Upper lobe of right lung (tissue), 1 donor: Measurements from ENCODE around the gene EEF2K. TPM values are rescaled to one million over a fixed set of nuclear protein-coding genes. Genes with fewer than 3 reads are reported as not detected.
A peak's percentile ranks its signal among the peaks of the same experiment; 100 is the strongest.

Source experiments
- ATAC-seq: fragments of 200-7000 bp; cut with Tn5 transposase; one replicate; pipeline ENCODE4 v1.9.1; 2020; ENCODE audit warnings: mild to moderate bottlenecking, moderate library complexity
- DNase-seq: peaks from one replicate; pipeline ENCODE4 v3.0.0-alpha.2; 2020
- H3K27ac ChIP-seq: fragments of 200-600 bp; one replicate; pipeline ENCODE4 v1.8.0; 2022
- H3K27me3 ChIP-seq: fragments of 200-600 bp; one replicate; pipeline ENCODE4 v1.8.0; 2022; ENCODE audit warnings: mild to moderate bottlenecking
- H3K36me3 ChIP-seq: fragments of 200-600 bp; one replicate; pipeline ENCODE4 v1.8.0; 2022
- H3K4me1 ChIP-seq: fragments of 200-600 bp; one replicate; pipeline ENCODE4 v1.8.0; 2022
- H3K4me3 ChIP-seq: fragments of 200-600 bp; one replicate; pipeline ENCODE4 v1.8.0; 2022; ENCODE audit warnings: mild to moderate bottlenecking
- H3K9me3 ChIP-seq: fragments of 200-600 bp; one replicate; pipeline ENCODE4 v1.8.0; 2022
- intact Hi-C: fragments of 100-400 bp; cut with DNase I; formaldehyde crosslinking; loops from one replicate; pipeline ENCODE4 v1.11.0; 2022
- total RNA-seq: library from RNA; stranded (reverse); fragmentation: NEBNext Ultra II Directional; extraction: Animal tissue kit (Norgen Biotek cat#: 25700); gene quantifications from one replicate; pipeline ENCODE4 v1.2.1, GENCODE V29; 2021
- TF ChIP-seq, protein P1 (sequence below): fragments of 200-600 bp; IDR thresholded peaks from one replicate; pipeline ENCODE4 v1.8.0; 2022; ENCODE audit warnings: antibody characterized with exemption
- donor health status: DM: no; HTN: yes; CAD: no; lungs with severe emphysema.

Gene EEF2K
- total RNA-seq, 1 donor from 2014 or later = 34.9 TPM

DNA sequence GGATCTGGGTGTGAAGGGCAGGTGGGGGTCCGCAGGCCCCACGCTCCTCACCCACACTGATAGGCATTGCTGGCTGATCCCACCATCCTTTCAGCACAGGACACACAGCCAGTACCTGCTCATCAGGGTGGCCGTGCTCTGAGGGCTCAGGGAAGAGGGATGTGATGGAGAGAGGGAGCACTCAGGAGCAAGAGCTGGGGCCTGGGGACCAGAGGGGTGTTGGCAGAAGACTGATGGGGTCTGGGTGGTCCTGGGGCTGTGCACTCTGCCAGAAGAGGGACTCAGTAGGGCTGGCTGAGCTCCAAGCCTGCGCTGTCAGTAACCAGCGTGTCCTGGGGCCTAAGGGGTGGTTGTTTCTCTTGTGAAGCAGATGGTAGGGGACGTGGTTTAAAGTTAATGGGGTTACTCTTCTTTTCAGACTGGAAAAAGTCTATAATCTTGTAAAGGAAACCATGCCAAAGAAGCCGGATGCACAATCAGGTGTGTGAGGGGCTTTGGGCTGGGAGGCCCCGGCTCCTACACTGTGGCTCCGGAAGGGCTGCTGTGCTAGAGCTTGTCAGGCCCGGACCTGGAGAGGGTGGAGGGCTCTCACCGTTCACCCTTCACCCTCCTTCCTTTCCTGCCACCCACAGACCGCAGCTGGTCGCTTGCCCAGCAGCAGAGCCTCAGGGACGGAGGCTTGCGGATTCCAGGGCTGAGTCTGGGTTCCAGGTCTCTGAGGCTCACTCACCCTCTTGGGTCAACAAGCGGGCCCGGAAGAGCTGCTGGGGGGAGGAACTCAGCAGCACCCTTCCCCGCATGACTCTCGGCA lies 118.9 kb downstream of the EEF2K start:
- TF ChIP-seq, protein P1, sequence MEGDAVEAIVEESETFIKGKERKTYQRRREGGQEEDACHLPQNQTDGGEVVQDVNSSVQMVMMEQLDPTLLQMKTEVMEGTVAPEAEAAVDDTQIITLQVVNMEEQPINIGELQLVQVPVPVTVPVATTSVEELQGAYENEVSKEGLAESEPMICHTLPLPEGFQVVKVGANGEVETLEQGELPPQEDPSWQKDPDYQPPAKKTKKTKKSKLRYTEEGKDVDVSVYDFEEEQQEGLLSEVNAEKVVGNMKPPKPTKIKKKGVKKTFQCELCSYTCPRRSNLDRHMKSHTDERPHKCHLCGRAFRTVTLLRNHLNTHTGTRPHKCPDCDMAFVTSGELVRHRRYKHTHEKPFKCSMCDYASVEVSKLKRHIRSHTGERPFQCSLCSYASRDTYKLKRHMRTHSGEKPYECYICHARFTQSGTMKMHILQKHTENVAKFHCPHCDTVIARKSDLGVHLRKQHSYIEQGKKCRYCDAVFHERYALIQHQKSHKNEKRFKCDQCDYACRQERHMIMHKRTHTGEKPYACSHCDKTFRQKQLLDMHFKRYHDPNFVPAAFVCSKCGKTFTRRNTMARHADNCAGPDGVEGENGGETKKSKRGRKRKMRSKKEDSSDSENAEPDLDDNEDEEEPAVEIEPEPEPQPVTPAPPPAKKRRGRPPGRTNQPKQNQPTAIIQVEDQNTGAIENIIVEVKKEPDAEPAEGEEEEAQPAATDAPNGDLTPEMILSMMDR = no peak
- ATAC-seq (no peak), DNase-seq (peak; percentile 54)
- Histone ChIP-seq H3K27me3 (no peaks in the 10 kb centered on the region), H3K4me1 (no peaks in the 10 kb centered on the region), H3K4me3 (no peak overlapping the region), H3K36me3 (peaks cover 74% of the 10 kb centered on the region), H3K9me3 (no peaks in the 10 kb centered on the region), H3K27ac (no peak overlapping the region)
- intact Hi-C loops = no loop called here

- Histone ChIP-seq H3K27ac (no peak overlapping the region), H3K27me3 (no peaks in the 10 kb centered on the region), H3K4me1 (no peaks in the 10 kb centered on the region), H3K4me3 (no peak overlapping the region), H3K9me3 (no peaks in the 10 kb centered on the region), H3K36me3 (peaks cover 71% of the 10 kb centered on the region)
- no peak for ATAC-seq
- peak; percentile 52 for DNase-seq
- TF ChIP-seq, protein P1 = no peak
- intact Hi-C loops = no loop called here
Measured at GRCh38 chr16:22325598-22326368, 119.7 kb downstream of the EEF2K start.

GRCh38 chr16:22326369-22326652 lies 120.2 kb downstream of the EEF2K start:
- Histone ChIP-seq H3K9me3 (no peaks in the 10 kb centered on the region), H3K27ac (no peak overlapping the region), H3K4me3 (no peak overlapping the region), H3K4me1 (no peaks in the 10 kb centered on the region), H3K36me3 (peaks cover 73% of the 10 kb centered on the region), H3K27me3 (no peaks in the 10 kb centered on the region)
- ATAC-seq = no peak
- intact Hi-C loops = no loop called here
- no peak for DNase-seq
- TF ChIP-seq, protein P1 = no peak

DNA sequence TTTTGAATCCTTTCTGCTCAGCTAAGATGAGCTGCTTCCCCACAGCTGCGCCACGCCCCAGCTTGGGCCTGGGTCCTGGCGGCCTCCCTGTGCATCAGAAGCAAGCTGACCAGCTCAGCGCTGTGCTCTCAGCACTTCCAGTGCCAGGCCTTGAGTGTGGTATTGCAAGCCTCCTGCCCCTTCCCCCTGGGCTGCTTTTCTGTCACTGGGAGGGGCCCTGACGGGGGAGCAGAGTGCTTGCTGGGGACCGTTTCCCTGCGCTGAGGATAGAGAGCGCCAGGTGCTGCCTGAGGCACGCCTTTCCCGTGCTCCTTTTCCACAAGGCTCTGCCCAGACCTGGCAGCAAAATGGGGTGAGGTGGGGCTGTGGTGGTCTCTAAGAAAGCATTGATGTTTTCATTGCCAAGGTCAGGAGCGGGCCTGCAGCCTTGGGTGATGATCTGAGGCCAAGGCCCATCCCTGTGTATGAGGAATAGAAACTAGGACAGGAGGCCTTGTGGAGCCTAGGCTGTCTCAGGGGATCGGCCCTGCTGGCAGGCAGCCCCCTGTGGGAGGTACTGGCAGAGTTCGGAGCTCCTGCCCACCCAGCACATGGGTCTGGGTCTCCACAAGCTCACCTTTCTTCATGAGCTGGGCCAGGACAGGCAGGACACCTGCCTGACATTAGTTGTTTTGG lies 120.8 kb downstream of the EEF2K start:
- H3K9me3 ChIP-seq = no peaks in the 10 kb centered on the region
- H3K4me1 ChIP-seq = no peaks in the 10 kb centered on the region
- DNase-seq = peak; percentile 41
- no peak overlapping the region for H3K27ac ChIP-seq
- intact Hi-C loops = no loop called here
- ATAC-seq = no peak
- peaks cover 73% of the 10 kb centered on the region for H3K36me3 ChIP-seq
- no peak overlapping the region for H3K4me3 ChIP-seq
- no peaks in the 10 kb centered on the region for H3K27me3 ChIP-seq
- TF ChIP-seq, protein P1 = no peak

DNA sequence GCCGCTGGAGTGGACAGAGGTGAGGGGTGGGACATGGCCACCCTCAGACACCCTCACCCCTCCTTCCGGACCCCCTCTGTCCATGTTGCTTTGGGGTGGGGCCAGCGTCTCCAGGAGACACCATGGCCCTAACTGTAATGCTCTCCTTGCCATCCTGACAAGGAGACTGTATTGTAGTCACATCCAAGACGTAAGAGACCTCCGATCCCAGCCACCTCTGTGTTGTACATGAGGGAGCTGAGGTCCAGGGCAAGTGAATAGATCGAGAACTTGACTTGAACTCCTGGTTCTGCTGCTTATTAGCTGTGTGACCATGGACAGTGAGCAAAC lies 121.3 kb downstream of the EEF2K start:
- Histone ChIP-seq H3K36me3 (peaks cover 74% of the 10 kb centered on the region), H3K4me3 (no peak overlapping the region), H3K27ac (no peak overlapping the region), H3K9me3 (no peaks in the 10 kb centered on the region), H3K4me1 (no peaks in the 10 kb centered on the region), H3K27me3 (no peaks in the 10 kb centered on the region)
- intact Hi-C loops = no loop called here
- ATAC-seq (no peak), DNase-seq (peak; percentile 39)
- TF ChIP-seq, protein P1 = no peak
